Gastrocnemius medialis (tissue), 4 donors: Measurements from ENCODE around the gene NRARP. TPM values are rescaled to one million over a fixed set of nuclear protein-coding genes. Genes with fewer than 3 reads are reported as not detected.

Source experiments
- ATAC-seq, 2 donors: fragments of 150-250 bp; one replicate each; pipeline ENCODE4 v1.9.1; 2016
- DNase-seq, 2 donors: peaks; one replicate each; pipeline ENCODE4 v3.0.0-alpha.2; 2019
- H3K27ac ChIP-seq, 4 donors: fragments of 200-600 bp; sonication (generic); 1 replicate in 1 of 4; 2 replicates in 3 of 4; pipeline ENCODE4 v1.5.1; 2016 to 2018; ENCODE audit warnings: mild to moderate bottlenecking in 2 of 4, moderate library complexity in 1 of 4
- H3K27me3 ChIP-seq, 3 donors: fragments of 200-600 bp; sonication (generic) in 2 of 3; 1 replicate in 1 of 3; 2 replicates in 2 of 3; pipeline versions ENCODE4 v1.5.1 to v1.6.0; 2016 to 2019; ENCODE audit warnings: mild to moderate bottlenecking in 1 of 3, moderate library complexity in 1 of 3
- H3K36me3 ChIP-seq, 2 donors: fragments of 200-600 bp; sonication (generic) in 1 of 2; one replicate each; pipeline ENCODE4 v1.5.1; 2017 to 2018
- H3K4me1 ChIP-seq, 2 donors: fragments of 200-600 bp; sonication (generic) in 1 of 2; one replicate each; pipeline ENCODE4 v1.5.1; 2016 to 2017; ENCODE audit warnings: mild to moderate bottlenecking in 2 of 2
- H3K4me3 ChIP-seq, 4 donors: fragments of 200-600 bp; sonication (generic) in 3 of 4; 1 replicate in 1 of 4; 2 replicates in 3 of 4; pipeline ENCODE4 v1.5.1; 2016 to 2019; ENCODE audit warnings: mild to moderate bottlenecking in 2 of 4
- H3K9me3 ChIP-seq, 3 donors: fragments of 200-600 bp; sonication (generic) in 2 of 3; 1 replicate in 1 of 3; 2 replicates in 2 of 3; pipeline ENCODE4 v1.5.1; 2016 to 2019
- POLR2A ChIP-seq, 2 donors: fragments of 450-650 bp; IDR thresholded peaks; one replicate each; pipeline ENCODE4 v1.6.1; 2017; ENCODE audit warnings: antibody characterized with exemption in 2 of 2, mild to moderate bottlenecking in 2 of 2, moderate library complexity in 2 of 2
- in situ Hi-C, 4 donors: fragments of 200-750 bp; cut with MboI; loops; one replicate each; pipeline versions ENCODE4 v1.15.0 to v1.8.0; 2017; ENCODE audit warnings: low sequenced_read_pairs in 4 of 4
- intact Hi-C: fragments of 100-400 bp; cut with DNase I; formaldehyde crosslinking; loops from one replicate; pipeline ENCODE4 v1.15.1; 2023; ENCODE audit warnings: low total_unique reads
- total RNA-seq, 4 donors: library from RNA; depleted of rRNA; stranded (reverse); fragments of >200 nt; gene quantifications; one replicate each; pipeline versions ENCODE4 v1.1.0 to v1.2.3, GENCODE V29; 2016
- TF ChIP-seq, protein P1 (sequence below), 5 experiments: fragments of 450-650 bp in 3 of 5; fragments of 200-600 bp in 2 of 5; sonication (generic) in 2 of 5; IDR thresholded peaks in 4 of 5; conservative IDR thresholded peaks in 1 of 5; 1 replicate in 4 of 5; 2 replicates in 1 of 5; pipeline ENCODE4 v1.5.1; 2016 to 2019; ENCODE audit warnings: antibody characterized with exemption in 5 of 5, mild to moderate bottlenecking in 3 of 5, moderate library complexity in 3 of 5

Gene NRARP
- total RNA-seq, 4 donors from 2014 or later: 1.9 to 5.4 (median 3.4) TPM

DNA sequence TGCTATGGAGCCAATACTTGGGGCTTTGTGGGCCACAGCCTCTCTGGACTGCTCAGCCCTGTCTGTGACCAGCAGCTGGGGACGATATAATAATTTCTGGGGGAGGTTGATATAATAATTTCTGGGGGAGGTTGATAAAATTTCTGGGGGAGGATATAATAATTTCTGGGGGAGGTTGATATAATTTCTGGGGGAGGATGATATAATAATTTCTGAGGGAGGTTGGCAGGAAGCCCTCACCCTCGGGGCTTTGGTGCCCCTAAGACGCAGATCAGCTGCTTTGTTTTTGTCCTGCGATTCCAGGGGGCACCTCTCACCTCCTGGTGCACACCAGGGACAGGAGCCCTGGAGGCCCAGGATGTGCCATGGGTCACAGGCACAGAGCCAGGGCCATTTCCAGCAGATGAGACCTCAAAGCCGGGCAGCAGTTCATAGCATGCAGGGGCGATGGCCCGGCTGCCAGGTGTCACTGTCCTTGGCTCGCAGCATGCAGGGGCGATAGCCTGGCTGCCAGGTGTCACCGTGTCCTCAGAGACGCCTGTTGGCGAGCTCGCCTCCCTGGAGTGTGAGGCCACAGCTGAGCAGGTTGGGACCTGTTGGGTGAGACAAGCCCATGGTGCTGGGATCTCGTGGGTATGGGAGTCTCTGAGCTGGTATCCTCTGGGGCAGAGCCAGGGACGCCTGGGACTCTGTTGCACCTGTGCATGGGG lies 28.3 kb downstream of the NRARP start:
- in situ Hi-C loops: no loop called here
- ATAC-seq (no peak), DNase-seq (no peak)
- Histone ChIP-seq H3K36me3 (peaks cover 0 to 17% of the 10 kb centered on the region in 2 donors), H3K27me3 (peaks cover 3 to 19% (median 4%) of the 10 kb centered on the region in 3 donors), H3K4me3 (no peak overlapping the region), H3K27ac (no peak overlapping the region), H3K4me1 (peaks cover 27 to 33% of the 10 kb centered on the region in 2 donors), H3K9me3 (no peaks in the 10 kb centered on the region)
- intact Hi-C loops: no loop called here
- TF ChIP-seq POLR2A (IDR thresholded peaks at IDR 0.05): no peak
- TF ChIP-seq, protein P1, sequence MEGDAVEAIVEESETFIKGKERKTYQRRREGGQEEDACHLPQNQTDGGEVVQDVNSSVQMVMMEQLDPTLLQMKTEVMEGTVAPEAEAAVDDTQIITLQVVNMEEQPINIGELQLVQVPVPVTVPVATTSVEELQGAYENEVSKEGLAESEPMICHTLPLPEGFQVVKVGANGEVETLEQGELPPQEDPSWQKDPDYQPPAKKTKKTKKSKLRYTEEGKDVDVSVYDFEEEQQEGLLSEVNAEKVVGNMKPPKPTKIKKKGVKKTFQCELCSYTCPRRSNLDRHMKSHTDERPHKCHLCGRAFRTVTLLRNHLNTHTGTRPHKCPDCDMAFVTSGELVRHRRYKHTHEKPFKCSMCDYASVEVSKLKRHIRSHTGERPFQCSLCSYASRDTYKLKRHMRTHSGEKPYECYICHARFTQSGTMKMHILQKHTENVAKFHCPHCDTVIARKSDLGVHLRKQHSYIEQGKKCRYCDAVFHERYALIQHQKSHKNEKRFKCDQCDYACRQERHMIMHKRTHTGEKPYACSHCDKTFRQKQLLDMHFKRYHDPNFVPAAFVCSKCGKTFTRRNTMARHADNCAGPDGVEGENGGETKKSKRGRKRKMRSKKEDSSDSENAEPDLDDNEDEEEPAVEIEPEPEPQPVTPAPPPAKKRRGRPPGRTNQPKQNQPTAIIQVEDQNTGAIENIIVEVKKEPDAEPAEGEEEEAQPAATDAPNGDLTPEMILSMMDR (IDR thresholded peaks at IDR 0.05 in 4 of 5, conservative IDR thresholded peaks at IDR 0.05 in 1 of 5): no peak

DNA sequence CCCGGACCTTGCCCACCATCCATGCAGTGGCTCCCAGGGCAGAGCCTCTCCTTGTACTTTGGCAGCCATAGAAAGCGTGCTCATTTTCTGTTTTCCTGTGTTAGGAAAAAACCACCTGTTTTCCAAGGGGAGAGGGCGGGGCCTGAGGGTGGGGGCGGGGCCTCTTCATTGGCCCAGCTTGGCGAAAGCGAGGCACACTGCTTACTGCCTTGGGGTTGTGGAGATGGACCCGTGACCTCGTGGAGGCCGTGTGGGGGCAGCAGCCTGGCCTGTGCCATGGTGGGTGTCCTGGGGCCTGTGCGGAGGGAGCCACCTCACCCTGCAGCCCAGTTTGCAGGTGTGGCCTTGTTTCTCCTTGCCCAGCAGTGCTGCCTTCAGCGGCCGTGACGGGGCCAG lies 29.0 kb downstream of the NRARP start:
- Histone ChIP-seq H3K4me1 (peaks cover 34 to 38% of the 10 kb centered on the region in 2 donors), H3K4me3 (no peak overlapping the region), H3K36me3 (peaks cover 0 to 17% of the 10 kb centered on the region in 2 donors), H3K9me3 (no peaks in the 10 kb centered on the region), H3K27me3 (peaks cover 2 to 15% (median 3%) of the 10 kb centered on the region in 3 donors), H3K27ac (no peak overlapping the region)
- ATAC-seq (no peak), DNase-seq (no peak)
- intact Hi-C loops (no loop called here), in situ Hi-C loops (no loop called here)
- TF ChIP-seq POLR2A (IDR thresholded peaks at IDR 0.05): no peak
- TF ChIP-seq, protein P1 (IDR thresholded peaks at IDR 0.05 in 4 of 5, conservative IDR thresholded peaks at IDR 0.05 in 1 of 5): no peak

DNA sequence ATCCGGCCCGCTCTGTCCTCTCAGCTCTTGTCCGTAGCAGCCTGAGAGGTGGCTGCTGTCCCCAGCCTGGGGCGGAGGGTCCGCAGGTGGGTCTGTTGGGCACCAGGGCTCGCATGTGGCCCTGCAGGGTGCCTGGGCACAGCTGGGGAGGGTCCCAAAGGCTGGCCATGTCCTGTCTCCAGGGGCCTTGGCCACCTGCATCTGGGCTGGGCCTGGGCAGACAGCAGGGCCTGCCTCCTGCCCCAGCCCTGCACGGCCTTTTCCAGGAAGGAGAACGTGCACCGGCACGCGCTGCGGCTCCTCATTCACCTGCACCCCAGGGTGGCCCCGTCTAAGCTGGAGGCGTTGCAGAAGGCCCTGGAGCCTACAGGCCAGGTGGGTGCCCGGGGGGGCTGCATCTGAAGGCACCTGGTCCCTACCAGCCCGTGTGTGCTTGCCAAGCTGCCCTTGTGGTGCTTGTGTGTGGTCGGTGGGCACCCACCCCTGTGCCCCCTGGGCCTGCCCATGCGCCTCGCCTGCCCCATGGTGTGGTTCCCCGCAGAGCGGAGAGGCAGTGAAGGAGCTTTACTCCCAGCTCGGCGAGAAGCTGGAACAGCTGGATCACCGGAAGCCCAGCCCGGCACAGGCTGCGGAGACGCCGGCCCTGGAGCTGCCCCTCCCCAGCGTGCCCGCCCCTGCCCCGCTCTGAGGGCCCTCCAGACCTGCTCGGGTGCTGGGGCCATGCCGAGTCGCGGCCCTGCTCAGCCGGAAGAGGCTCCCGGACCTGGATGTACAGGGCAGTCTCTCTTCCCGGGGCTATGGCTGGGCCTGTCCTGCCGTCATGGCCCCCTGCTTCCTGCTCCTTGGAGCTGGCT lies 29.6 kb downstream of the NRARP start:
- intact Hi-C loops (no loop called here), in situ Hi-C loops (no loop called here)
- peaks cover 40 to 44% of the 10 kb centered on the region in 2 donors for H3K4me1 ChIP-seq
- TF ChIP-seq, protein P1 (IDR thresholded peaks at IDR 0.05 in 4 of 5, conservative IDR thresholded peaks at IDR 0.05 in 1 of 5): no peak
- TF ChIP-seq POLR2A (IDR thresholded peaks at IDR 0.05): no peak
- H3K27me3 ChIP-seq: peaks cover 0 to 11% (median 0%) of the 10 kb centered on the region in 3 donors
- DNase-seq: no peak
- H3K9me3 ChIP-seq: no peaks in the 10 kb centered on the region
- H3K27ac ChIP-seq: no peak overlapping the region
- H3K4me3 ChIP-seq: no peak overlapping the region
- peaks cover 0 to 17% of the 10 kb centered on the region in 2 donors for H3K36me3 ChIP-seq
- ATAC-seq: no peak

DNA sequence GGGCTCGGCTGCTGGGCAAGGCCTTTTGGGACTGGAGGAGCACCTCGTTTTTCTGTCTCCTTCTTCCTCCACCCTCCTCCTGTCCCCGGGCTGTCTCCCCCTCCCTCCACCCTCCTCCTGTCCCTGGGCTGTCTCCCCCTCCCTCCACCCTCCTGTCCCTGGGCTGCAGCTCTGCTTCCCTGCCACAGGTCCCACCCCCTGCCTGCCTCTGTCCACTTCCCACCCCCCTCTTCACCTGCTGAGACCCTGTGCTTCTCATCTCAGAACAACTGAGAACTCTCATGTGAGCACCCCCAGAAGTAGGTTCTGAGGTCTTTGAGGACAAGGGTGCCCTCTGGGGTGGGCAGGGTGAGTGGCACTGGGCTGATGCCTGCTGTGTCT lies 30.4 kb downstream of the NRARP start:
- peaks cover 0 to 4% (median 0%) of the 10 kb centered on the region in 3 donors for H3K27me3 ChIP-seq
- no peak for TF ChIP-seq POLR2A (IDR thresholded peaks at IDR 0.05)
- TF ChIP-seq, protein P1 (IDR thresholded peaks at IDR 0.05 in 4 of 5, conservative IDR thresholded peaks at IDR 0.05 in 1 of 5): no peak
- intact Hi-C loops (no loop called here), in situ Hi-C loops (no loop called here)
- H3K4me1 ChIP-seq: peaks cover 38 to 39% of the 10 kb centered on the region in 2 donors
- no peaks in the 10 kb centered on the region for H3K9me3 ChIP-seq
- no peak for DNase-seq
- no peak overlapping the region for H3K27ac ChIP-seq
- H3K4me3 ChIP-seq: no peak overlapping the region
- ATAC-seq: no peak
- peaks cover 0 to 22% of the 10 kb centered on the region in 2 donors for H3K36me3 ChIP-seq
